Fibroblast of pulmonary artery (primary cell): ENCODE results near the gene MICALL1.

ENCODE experiments used
- DNase-seq: peaks from one replicate; pipeline ENCODE4 v3.0.0-alpha.2; 2010; ENCODE audit warnings: low read depth
- H3K4me3 ChIP-seq: replicated peaks from 2 replicates; pipeline ENCODE4 v1.5.1; 2011; ENCODE audit warnings: low read depth, mild to moderate bottlenecking, control low read depth, low read length, moderate library complexity
- TF ChIP-seq, protein P1 (sequence below): IDR thresholded peaks from 2 replicates; pipeline ENCODE4 v1.5.1; 2011; ENCODE audit warnings: mild to moderate bottlenecking, control low read depth, low read length, inconsistent platforms; ENCODE audit errors: missing control alignments

Gene MICALL1

DNA sequence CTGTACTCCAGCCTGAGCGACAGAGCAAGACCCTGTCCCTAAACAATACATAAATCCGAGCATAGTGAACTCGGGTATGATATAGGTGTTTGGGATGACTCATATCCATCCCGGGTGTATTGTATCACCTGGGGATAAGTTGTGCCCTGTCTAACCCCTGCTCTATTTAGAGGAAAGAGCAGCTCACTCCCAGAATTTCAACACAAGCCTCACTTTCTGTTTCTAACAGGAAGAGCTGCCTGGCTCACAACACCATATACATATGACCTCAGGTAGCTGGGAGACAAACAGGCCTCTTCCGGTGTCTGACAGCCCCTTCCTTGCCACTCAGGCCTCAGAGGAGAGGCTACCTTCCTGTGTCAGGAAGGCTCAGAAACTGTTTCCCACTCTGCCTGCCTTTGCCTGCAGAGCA, 9.9 kb upstream of the MICALL1 start:
- no peak overlapping the region for H3K4me3 ChIP-seq
- DNase-seq: peak; percentile 50
- TF ChIP-seq, protein P1, sequence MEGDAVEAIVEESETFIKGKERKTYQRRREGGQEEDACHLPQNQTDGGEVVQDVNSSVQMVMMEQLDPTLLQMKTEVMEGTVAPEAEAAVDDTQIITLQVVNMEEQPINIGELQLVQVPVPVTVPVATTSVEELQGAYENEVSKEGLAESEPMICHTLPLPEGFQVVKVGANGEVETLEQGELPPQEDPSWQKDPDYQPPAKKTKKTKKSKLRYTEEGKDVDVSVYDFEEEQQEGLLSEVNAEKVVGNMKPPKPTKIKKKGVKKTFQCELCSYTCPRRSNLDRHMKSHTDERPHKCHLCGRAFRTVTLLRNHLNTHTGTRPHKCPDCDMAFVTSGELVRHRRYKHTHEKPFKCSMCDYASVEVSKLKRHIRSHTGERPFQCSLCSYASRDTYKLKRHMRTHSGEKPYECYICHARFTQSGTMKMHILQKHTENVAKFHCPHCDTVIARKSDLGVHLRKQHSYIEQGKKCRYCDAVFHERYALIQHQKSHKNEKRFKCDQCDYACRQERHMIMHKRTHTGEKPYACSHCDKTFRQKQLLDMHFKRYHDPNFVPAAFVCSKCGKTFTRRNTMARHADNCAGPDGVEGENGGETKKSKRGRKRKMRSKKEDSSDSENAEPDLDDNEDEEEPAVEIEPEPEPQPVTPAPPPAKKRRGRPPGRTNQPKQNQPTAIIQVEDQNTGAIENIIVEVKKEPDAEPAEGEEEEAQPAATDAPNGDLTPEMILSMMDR: no peak

DNA sequence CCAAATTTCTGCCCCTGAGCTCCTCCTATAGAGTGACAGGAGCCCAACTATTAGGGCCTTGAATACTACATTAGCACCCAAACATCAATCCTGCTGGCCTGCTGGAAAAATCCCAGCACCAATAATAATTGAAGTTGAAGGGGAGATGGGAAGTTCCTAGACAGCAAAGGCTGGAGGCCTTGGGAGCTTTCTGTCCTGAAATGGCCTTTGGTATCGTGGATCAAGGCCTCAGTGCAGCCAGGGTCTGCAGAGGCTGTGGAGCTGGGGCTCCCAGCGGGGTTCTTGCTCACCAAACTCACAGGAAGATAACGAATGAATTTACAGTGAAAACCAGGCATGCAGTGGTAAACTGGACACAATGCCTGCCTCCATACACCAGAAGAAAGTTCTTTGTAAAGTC, 9.2 kb upstream of the MICALL1 start:
- DNase-seq: no peak
- H3K4me3 ChIP-seq: no peak overlapping the region
- TF ChIP-seq, protein P1: no peak

DNA sequence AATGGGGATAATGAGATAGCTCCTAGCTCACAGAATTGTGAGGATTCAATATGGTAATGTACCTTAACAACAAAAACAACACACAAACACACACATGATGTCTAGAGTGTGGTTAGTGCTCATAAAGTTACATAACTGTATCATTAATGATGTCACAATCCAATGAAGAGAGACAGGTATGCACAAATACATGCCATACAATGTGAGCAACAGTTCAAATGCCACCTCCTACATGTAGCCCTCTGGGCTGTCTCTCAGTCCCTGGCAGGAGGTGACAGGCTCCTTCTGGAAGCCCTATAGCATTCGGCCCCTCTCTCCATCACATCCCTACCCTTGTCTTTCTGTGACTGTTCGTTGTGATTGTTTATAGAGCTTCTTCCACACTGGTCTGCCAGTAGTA, 8.3 kb upstream of the MICALL1 start:
- no peak overlapping the region for H3K4me3 ChIP-seq
- DNase-seq: no peak
- TF ChIP-seq, protein P1: no peak

DNA sequence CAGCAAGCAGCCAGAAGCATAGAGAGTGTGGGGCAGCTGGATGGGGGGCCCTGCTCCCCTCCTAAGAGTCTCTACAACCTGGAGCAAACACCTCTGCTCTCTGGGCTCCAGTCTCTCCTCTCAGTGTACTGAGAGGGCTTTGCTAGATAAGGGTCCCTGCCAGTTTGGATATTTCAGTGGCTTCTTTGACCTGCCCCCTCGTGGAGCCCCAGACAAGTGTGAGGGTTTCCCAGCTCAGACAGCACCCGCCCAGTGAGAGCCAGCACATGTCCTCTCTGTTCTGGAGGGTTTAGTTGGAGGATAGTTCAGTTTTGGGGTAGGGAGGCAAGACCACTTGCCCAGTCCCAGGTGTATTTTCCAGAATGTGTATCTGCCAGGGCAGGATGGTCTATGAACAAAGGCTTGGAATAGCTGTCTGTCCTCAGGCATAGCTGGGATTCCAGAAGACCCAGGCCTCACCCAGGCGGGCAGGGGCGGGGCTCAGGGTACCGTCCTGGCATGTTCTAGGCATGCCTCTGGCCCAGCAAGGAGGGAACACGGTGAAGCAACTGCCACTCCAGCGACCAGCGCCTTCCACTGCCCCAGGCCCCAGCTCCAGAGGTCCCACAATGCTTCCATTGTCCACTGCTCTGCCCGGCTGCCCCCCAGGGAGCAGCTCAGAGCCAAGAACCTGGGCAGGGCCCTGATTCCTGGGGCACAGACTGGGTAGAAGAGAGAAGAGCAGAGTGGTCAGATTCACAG, 7.5 kb upstream of the MICALL1 start:
- TF ChIP-seq, protein P1: no peak
- H3K4me3 ChIP-seq: no peak overlapping the region
- DNase-seq: peak; percentile 18

DNA sequence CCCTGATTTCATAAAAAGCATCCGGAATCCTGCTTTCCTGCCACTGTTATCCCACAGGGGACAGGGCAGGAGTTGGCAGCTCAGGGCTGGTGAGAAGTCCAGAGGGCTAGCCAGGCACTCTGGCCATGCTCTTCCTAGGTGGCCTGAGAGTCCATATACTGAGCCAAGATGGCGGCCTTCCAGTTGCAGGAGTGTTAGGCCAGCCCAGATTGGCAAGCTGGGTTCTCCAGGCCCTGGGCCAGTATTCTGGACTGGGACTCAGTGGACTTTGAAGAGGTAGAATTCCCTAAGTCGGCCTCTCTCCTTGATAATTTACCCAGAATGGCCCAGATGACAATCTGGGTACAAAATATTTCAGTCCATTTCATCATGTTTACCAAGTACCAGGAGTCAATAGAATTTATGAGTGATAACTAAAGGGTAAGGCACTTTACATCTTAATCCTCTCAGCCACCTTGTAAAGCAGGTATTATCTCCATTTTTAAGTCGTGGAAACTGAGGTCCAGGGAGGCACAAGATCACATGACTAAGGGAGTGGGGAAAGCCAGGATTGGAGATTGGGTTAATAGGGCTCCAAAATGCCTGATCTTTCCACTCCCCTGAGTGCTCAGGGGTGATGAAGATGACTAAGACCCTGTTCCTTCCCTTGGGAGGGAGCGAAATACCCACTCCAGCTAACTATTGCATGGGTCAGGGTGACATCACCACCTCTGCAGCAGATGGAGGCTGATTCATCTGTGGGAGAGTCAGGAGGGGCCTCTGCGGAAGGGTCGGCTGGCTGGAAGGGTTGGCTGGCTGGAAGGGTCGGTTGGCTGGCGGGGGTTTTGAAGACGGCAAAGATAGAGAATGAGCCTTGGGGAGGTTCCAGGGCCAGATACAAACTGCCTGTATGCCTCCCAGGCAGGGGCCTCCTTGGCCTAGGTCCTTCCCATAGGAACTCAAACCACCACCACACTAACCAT, 1.2 kb upstream of the MICALL1 start:
- H3K4me3 ChIP-seq: peak overlapping the region; percentile 45
- TF ChIP-seq, protein P1: no peak
- DNase-seq: peak; percentile 98

DNA sequence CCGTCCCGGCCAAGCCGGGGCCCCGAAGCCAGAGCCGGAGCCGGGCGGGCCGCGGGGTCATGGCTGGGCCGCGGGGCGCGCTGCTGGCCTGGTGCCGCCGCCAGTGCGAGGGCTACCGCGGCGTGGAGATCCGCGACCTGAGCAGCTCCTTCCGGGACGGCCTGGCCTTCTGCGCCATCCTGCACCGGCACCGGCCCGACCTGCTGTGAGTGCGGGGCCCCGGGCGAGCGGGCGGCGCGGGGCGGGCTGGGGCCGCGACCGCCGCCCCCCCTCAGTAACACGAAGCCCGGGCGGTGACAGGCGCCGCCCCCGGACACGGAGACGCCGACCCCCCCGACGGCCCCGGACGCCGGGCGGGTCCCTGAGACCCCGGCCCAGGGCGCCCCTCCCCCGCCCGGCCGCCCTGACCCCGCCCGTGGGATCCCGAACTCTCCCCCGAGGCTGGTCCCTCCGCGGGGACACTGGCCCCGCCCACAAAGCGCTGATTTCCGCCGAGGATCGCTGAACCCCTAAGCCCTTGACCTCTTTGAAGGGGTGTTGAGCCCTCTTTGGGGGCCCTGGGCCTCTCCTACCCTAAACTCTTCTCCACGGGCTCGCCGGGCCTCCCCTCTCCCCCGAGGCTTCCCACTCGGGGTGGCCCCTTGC, 389 bp downstream of the MICALL1 start:
- TF ChIP-seq, protein P1: no peak
- no peak for DNase-seq
- H3K4me3 ChIP-seq: peak overlapping the region; percentile 74
